DMS53 treated with DMSO at 0.1 percent for 48 hours (cell line): ENCODE results near the gene WDR27.
"Not testable (repeated sequence)": the region's sequence is repeated elsewhere in the genome, so short reads cannot be mapped to it uniquely, and the experiment has no call there.

Experiments
- DNase-seq: peaks from one replicate; lab custom pipeline; 2025; ENCODE audit not compliant: unreplicated experiment; lab: John Stamatoyannopoulos, UW

The WDR27 gene

GRCh38 chr6:169664227-169664626 is 37.6 kb downstream of the WDR27 start:
- no peak for DNase-seq

- peak; percentile 90 for DNase-seq
Measured at GRCh38 chr6:169663468-169663867, 38.4 kb downstream of the WDR27 start.

GRCh38 chr6:169661391-169661756 is 40.5 kb downstream of the WDR27 start:
- DNase-seq: no peak

GRCh38 chr6:169660751-169661390 is 41.0 kb downstream of the WDR27 start:
- DNase-seq: no peak

- no peak for DNase-seq
Measured at GRCh38 chr6:169659820-169660610, 41.8 kb downstream of the WDR27 start.

GRCh38 chr6:169657284-169657610 is 44.6 kb downstream of the WDR27 start:
- DNase-seq: no peak

- DNase-seq: no peak
Measured at GRCh38 chr6:169656546-169657283, 45.1 kb downstream of the WDR27 start.

- DNase-seq: peak; percentile 57
Measured at GRCh38 chr6:169654598-169655391, 47.0 kb downstream of the WDR27 start.

- no peak for DNase-seq
Measured at GRCh38 chr6:169653691-169654090, 48.1 kb downstream of the WDR27 start.

- DNase-seq: no peak
Measured at GRCh38 chr6:169652896-169653295, 48.9 kb downstream of the WDR27 start.

GRCh38 chr6:169651498-169651897 is 50.3 kb downstream of the WDR27 start:
- no peak for DNase-seq

- no peak for DNase-seq
Measured at GRCh38 chr6:169650959-169651292, 50.9 kb downstream of the WDR27 start.

GRCh38 chr6:169650241-169650958 is 51.4 kb downstream of the WDR27 start:
- no peak for DNase-seq

- no peak for DNase-seq
Measured at GRCh38 chr6:169648617-169649016, 53.2 kb downstream of the WDR27 start.

- DNase-seq: no peak
Measured at GRCh38 chr6:169648092-169648491, 53.7 kb downstream of the WDR27 start.

- DNase-seq: no peak
Measured at GRCh38 chr6:169647637-169648036, 54.2 kb downstream of the WDR27 start.

GRCh38 chr6:169646906-169647567 is 54.8 kb downstream of the WDR27 start:
- DNase-seq: peak; percentile 57

- not testable (repeated sequence) for DNase-seq
Measured at GRCh38 chr6:169645459-169645858, 56.4 kb downstream of the WDR27 start.

GRCh38 chr6:169643521-169643920 is 58.3 kb downstream of the WDR27 start:
- DNase-seq: no peak

- no peak for DNase-seq
Measured at GRCh38 chr6:169642455-169642854, 59.4 kb downstream of the WDR27 start.
